Measurements from ENCODE around the gene MBP. TPM values are rescaled to one million over a fixed set of nuclear protein-coding genes. Genes with fewer than 3 reads are reported as not detected.

MBP gene
- total RNA-seq, 1 donor from 2014 or later: 14.5 TPM

DNA sequence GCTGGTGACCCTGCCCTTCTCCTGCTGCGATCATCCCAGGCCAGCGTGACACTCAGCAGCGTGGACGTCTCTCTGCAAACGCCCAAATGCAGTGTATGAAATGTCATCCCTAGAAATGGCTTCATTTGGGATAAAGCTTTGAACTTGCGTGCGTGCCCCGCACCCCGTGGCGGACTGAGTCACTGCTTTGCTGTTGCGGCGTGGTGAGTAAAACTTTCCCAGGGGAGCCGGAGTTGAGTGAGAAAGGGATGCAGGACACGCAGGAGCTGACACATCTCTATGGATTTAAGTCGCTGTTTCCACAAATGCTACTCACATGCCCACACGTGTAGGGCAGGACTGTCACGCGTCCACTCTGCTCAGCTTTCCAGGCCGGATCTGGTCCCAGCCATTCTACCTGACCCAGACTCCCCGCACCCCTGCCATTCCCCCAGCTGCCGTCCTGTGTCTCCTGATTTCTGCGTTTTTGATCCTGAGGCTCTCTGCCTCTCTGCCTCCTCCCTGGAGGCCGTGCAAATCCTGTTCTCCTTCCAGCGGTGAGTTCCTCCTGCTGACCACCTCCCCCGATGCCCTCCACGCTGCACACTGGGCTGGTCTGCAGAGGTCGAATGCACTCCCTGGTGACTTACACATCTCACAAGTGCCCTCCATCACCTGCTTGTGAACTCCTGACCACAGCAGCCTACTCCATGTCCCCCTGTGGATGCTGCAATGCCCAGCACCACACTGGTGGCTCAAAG is 88.9 kb downstream of the MBP start:
- no peak for DNase-seq (ENCODE audit: extremely low spot score, unreplicated experiment)
- H3K4me3 Mint-ChIP-seq: no peak overlapping the region
- peaks cover 4% of the 10 kb centered on the region for H3K36me3 Mint-ChIP-seq
- no peaks in the 10 kb centered on the region for H3K27me3 Mint-ChIP-seq
- peaks cover 26% of the 10 kb centered on the region for H3K4me1 Mint-ChIP-seq (ENCODE audit: unreplicated experiment)
- H3K9me3 Mint-ChIP-seq: no peaks in the 10 kb centered on the region
- TF ChIP-seq, protein P1, sequence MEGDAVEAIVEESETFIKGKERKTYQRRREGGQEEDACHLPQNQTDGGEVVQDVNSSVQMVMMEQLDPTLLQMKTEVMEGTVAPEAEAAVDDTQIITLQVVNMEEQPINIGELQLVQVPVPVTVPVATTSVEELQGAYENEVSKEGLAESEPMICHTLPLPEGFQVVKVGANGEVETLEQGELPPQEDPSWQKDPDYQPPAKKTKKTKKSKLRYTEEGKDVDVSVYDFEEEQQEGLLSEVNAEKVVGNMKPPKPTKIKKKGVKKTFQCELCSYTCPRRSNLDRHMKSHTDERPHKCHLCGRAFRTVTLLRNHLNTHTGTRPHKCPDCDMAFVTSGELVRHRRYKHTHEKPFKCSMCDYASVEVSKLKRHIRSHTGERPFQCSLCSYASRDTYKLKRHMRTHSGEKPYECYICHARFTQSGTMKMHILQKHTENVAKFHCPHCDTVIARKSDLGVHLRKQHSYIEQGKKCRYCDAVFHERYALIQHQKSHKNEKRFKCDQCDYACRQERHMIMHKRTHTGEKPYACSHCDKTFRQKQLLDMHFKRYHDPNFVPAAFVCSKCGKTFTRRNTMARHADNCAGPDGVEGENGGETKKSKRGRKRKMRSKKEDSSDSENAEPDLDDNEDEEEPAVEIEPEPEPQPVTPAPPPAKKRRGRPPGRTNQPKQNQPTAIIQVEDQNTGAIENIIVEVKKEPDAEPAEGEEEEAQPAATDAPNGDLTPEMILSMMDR (conservative IDR thresholded peaks at IDR 0.05): no peak
- H3K27ac Mint-ChIP-seq: no peak overlapping the region

DNA sequence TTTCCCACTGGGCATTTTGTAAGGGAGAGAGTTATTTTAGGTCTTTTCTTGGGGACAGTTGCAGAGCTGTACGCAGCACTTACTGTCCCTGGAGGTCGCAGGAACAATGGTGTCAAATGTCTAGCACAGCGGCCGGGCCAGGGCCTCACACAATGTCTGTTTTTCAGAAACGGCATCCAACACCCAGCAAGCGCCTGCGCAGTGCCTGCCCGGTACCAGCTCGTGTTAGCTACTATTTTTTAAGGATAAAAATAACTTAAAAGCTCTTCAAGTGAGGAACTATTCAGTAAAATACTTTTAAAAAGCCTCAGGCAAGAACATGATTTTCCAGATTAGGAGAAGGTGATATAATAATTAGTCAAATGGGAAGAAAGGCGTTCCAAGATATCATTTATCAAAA is 90.0 kb downstream of the MBP start:
- Mint-ChIP-seq H3K36me3 (no peaks in the 10 kb centered on the region), H3K4me3 (no peak overlapping the region), H3K9me3 (no peaks in the 10 kb centered on the region), H3K4me1 (ENCODE audit: unreplicated experiment) (peaks cover 26% of the 10 kb centered on the region), H3K27ac (no peak overlapping the region), H3K27me3 (no peaks in the 10 kb centered on the region)
- TF ChIP-seq, protein P1 (conservative IDR thresholded peaks at IDR 0.05): no peak
- DNase-seq (ENCODE audit: extremely low spot score, unreplicated experiment): no peak

DNA sequence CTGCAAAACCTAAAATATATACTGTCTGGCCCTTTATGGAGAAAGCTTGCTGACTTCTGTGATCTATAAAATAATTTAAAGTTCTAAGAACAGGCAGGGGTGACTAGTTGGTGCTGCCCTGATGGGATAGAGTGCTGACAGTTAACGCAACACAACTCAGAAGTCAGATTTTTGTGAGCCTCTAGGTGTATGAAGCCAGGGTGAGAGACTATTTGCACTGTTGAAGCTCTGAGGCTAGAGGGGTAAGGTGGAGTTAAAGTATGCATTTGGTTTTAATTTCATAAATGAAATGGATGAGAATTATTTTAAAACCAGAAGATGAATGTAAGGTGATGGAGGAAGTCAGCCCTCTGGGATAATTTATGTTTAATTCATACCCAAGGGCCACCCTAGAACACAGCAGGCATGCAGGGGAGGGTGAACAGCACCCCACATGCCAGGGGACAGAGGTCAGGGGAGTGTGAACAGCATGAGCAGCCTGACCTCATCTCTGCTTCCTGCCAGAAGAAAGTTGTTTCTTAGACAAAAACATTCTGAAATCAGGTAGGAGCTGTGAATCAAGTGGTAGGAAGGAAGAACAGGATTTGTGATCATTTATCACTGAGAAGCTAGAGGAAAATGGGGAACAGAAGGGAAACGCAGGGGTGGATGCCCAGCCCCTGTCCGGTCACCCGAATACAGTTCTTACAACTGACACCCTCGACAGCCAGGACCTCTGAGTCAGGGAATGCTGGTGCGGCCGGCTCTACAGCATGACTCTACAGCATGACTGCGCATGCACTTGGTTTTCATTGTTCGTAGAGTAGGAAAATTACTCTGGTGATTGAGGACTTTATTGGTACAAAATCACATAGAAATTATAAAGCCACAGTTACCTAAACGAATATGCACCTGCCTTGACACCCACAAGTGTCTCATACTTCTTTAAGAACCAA is 93.1 kb downstream of the MBP start:
- H3K4me3 Mint-ChIP-seq: no peak overlapping the region
- peaks cover 40% of the 10 kb centered on the region for H3K4me1 Mint-ChIP-seq (ENCODE audit: unreplicated experiment)
- no peaks in the 10 kb centered on the region for H3K36me3 Mint-ChIP-seq
- DNase-seq (ENCODE audit: extremely low spot score, unreplicated experiment): no peak
- H3K27me3 Mint-ChIP-seq: no peaks in the 10 kb centered on the region
- TF ChIP-seq, protein P1 (conservative IDR thresholded peaks at IDR 0.05): no peak
- H3K27ac Mint-ChIP-seq: no peak overlapping the region
- H3K9me3 Mint-ChIP-seq: no peaks in the 10 kb centered on the region

DNA sequence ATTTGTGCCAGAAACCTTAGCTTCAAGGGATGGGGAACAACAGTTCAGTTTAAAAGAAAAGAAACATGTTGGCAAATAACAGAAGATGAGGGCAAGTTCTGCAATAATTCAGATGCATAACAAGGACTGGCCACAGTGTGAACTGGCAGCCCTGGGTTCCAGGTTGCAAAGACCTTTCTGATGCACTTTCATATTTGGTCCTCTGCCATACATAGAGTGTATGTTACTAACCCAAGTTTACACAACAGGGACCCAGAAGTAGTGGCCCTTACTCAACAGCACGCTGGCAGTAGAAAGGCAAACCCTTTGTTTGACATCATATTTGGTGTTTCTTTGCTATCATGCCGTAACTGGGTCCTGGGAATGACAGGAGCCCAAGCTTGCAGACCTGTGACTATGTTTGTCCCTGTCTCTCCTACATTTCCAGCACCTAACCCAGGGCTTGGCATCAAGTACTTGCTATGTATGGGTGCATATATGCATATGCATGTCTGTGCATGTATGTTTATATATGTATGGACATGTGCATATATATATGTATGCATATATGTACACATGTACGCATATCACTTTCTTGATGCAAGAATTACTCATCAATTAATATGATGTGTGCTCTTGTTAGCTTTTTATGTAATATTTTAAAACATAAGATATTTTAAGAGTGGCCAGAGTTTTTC is 94.3 kb downstream of the MBP start:
- no peak overlapping the region for H3K27ac Mint-ChIP-seq
- peaks cover 4% of the 10 kb centered on the region for H3K36me3 Mint-ChIP-seq
- DNase-seq (ENCODE audit: extremely low spot score, unreplicated experiment): no peak
- peaks cover 36% of the 10 kb centered on the region for H3K4me1 Mint-ChIP-seq (ENCODE audit: unreplicated experiment)
- H3K9me3 Mint-ChIP-seq: no peaks in the 10 kb centered on the region
- H3K4me3 Mint-ChIP-seq: no peak overlapping the region
- TF ChIP-seq, protein P1 (conservative IDR thresholded peaks at IDR 0.05): no peak
- H3K27me3 Mint-ChIP-seq: no peaks in the 10 kb centered on the region

DNA sequence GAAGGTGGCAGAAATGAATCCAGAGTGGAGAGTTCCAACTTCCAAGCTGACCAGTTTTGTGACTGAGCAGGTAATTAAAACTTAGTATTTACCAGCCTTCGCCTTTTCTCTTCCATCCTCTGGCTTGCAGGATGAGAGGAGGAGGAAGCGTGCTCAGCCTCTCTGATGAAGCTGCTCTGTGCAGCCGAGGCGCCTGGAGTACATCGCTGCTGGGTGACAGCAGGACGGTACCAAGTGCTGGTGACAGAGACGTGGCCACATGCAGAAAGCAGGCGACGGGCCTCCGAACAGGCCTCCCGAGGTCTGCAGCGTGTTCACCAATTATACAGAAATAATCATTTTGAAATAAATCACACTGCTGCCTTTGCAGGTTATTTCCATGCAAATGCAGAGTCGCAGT is 95.0 kb downstream of the MBP start:
- TF ChIP-seq, protein P1 (conservative IDR thresholded peaks at IDR 0.05): no peak
- peaks cover 29% of the 10 kb centered on the region for H3K4me1 Mint-ChIP-seq (ENCODE audit: unreplicated experiment)
- DNase-seq (ENCODE audit: extremely low spot score, unreplicated experiment): no peak
- H3K4me3 Mint-ChIP-seq: no peak overlapping the region
- H3K27me3 Mint-ChIP-seq: no peaks in the 10 kb centered on the region
- H3K9me3 Mint-ChIP-seq: no peaks in the 10 kb centered on the region
- H3K36me3 Mint-ChIP-seq: peaks cover 5% of the 10 kb centered on the region
- no peak overlapping the region for H3K27ac Mint-ChIP-seq
